ENCODE results near the gene TYSND1. TPM values are rescaled to one million over a fixed set of nuclear protein-coding genes. Genes with fewer than 3 reads are reported as not detected.

TYSND1 gene
- total and polyA plus RNA-seq, 2 of the 13 experiments (the other 11 are each of a cell fraction or from before 2014, with no cell fraction given) = 3.3 to 8.9 TPM

DNA sequence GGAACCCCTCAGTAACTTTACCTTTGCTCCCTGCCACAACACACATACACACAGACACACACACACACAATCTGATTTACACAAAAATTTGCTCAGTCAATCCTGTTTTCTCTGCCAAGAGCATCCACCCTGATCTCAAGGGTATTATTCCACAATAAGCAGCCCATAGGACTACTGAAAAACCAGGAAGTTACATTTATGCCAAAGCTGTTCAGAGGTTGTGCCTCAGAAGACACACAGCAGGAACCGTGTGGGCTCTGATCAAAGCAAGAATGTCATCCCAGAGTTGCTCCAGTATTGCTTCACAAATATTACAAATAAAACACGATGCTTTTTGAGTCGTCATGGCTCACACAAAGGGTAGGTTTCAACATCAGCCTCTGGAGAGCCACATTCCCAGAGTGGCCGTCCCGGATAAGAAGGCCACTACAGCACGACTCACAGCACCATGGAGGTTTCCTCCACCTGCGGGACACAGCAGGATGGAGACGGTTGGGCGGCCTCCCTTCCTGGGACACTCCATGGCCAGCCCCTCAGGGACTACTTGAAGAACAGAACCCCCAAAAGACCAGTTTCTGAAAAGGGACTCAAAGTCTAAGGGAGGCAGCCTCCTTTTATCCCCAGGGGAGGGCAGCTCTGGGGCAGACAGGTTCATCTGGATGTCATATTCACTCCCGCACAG is 15.5 kb downstream of the TYSND1 start (continued):
- peak; percentile 93 for TF ChIP-seq CEBPB (IDR thresholded peaks at IDR 0.05; ENCODE audit: borderline replicate concordance, low read depth, low read length)
- TF ChIP-seq ZIK1 (CRISPR knock-in tag; IDR thresholded peaks at IDR 0.05; ENCODE audit: borderline replicate concordance, low read depth) = no peak
- peak; percentile 42; the same call in 1 of the 2 replicates for TF ChIP-seq KDM2A (CRISPR knock-in tag; IDR thresholded peaks at IDR 0.05; ENCODE audit: borderline replicate concordance, low read depth)
- TF ChIP-seq TBL1XR1 (IDR thresholded peaks at IDR 0.05; ENCODE audit: borderline replicate concordance, low read length, partially characterized antibody) = peak; percentile 24
- 0 out of 2 replicates have a peak, but pooled peaks have one; percentile 43 for TF ChIP-seq MXD4 (CRISPR knock-in tag; IDR thresholded peaks at IDR 0.05)
- peak; percentile 68 for TF ChIP-seq FOXP4 (CRISPR knock-in tag; IDR thresholded peaks at IDR 0.05)
- TF ChIP-seq KAT8 (CRISPR knock-in tag; IDR thresholded peaks at IDR 0.05) = peak; percentile 32
- TF ChIP-seq POLR2A (IDR thresholded peaks at IDR 0.05; ENCODE audit: insufficient read depth in 1 of 2, low read depth in 2 of 2, low read length in 2 of 2) = peak in 1 of 2 experiments; percentile 91; a peak in 2 of 4 replicates
- no peak for TF ChIP-seq ZFYVE20 (CRISPR knock-in tag; IDR thresholded peaks at IDR 0.05; ENCODE audit: borderline replicate concordance, low read depth)
- TF ChIP-seq ZNF800 (CRISPR knock-in tag; IDR thresholded peaks at IDR 0.05) = peak; percentile 80; the same call in 1 of the 2 replicates
- TF ChIP-seq, protein P1, sequence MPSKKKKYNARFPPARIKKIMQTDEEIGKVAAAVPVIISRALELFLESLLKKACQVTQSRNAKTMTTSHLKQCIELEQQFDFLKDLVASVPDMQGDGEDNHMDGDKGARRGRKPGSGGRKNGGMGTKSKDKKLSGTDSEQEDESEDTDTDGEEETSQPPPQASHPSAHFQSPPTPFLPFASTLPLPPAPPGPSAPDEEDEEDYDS (CRISPR knock-in tag; IDR thresholded peaks at IDR 0.05) = 0 out of 2 replicates have a peak, but pooled peaks have one; percentile 23
- TF ChIP-seq SPEN (CRISPR knock-in tag; IDR thresholded peaks at IDR 0.05; ENCODE audit: low read depth) = 0 out of 2 replicates have a peak, but pooled peaks have one; percentile 18
- TF ChIP-seq, protein P2, sequence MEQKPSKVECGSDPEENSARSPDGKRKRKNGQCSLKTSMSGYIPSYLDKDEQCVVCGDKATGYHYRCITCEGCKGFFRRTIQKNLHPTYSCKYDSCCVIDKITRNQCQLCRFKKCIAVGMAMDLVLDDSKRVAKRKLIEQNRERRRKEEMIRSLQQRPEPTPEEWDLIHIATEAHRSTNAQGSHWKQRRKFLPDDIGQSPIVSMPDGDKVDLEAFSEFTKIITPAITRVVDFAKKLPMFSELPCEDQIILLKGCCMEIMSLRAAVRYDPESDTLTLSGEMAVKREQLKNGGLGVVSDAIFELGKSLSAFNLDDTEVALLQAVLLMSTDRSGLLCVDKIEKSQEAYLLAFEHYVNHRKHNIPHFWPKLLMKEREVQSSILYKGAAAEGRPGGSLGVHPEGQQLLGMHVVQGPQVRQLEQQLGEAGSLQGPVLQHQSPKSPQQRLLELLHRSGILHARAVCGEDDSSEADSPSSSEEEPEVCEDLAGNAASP (CRISPR knock-in tag; IDR thresholded peaks at IDR 0.05; ENCODE audit: borderline replicate concordance) = peak; percentile 30; the same call in 1 of the 2 replicates
- TF ChIP-seq, protein P3, sequence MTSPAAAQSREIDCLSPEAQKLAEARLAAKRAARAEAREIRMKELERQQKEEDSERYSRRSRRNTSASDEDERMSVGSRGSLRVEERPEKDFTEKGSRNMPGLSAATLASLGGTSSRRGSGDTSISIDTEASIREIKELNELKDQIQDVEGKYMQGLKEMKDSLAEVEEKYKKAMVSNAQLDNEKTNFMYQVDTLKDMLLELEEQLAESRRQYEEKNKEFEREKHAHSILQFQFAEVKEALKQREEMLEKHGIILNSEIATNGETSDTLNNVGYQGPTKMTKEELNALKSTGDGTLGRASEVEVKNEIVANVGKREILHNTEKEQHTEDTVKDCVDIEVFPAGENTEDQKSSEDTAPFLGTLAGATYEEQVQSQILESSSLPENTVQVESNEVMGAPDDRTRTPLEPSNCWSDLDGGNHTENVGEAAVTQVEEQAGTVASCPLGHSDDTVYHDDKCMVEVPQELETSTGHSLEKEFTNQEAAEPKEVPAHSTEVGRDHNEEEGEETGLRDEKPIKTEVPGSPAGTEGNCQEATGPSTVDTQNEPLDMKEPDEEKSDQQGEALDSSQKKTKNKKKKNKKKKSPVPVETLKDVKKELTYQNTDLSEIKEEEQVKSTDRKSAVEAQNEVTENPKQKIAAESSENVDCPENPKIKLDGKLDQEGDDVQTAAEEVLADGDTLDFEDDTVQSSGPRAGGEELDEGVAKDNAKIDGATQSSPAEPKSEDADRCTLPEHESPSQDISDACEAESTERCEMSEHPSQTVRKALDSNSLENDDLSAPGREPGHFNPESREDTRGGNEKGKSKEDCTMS (CRISPR knock-in tag; conservative IDR thresholded peaks at IDR 0.05) = 0 out of 2 replicates have a peak, but pooled peaks have one; percentile 26
- peak; percentile 60 for TF ChIP-seq GATAD2A (CRISPR knock-in tag; IDR thresholded peaks at IDR 0.05)
- TF ChIP-seq ZNF746 (CRISPR knock-in tag; IDR thresholded peaks at IDR 0.05) = 0 out of 2 replicates have a peak, but pooled peaks have one; percentile 36
- TF ChIP-seq ZNF703 (CRISPR knock-in tag; IDR thresholded peaks at IDR 0.05; ENCODE audit: borderline replicate concordance) = 0 out of 2 replicates have a peak, but pooled peaks have one; percentile 40
- 0 out of 2 replicates have a peak, but pooled peaks have one; percentile 24 for TF ChIP-seq DMAP1 (CRISPR knock-in tag; IDR thresholded peaks at IDR 0.05)
- TF ChIP-seq ZNF263 (CRISPR knock-in tag; IDR thresholded peaks at IDR 0.05) = 0 out of 2 replicates have a peak, but pooled peaks have one; percentile 32
- TF ChIP-seq ISL2 (CRISPR knock-in tag; IDR thresholded peaks at IDR 0.05) = peak; percentile 72
- TF ChIP-seq ZNF331 (CRISPR knock-in tag; IDR thresholded peaks at IDR 0.05) = peak; percentile 30; the same call in 1 of the 2 replicates

Measured in HepG2 (cell line).